Colonic mucosa (tissue), 4 donors: ENCODE measurements around the gene CARMIL1. TPM values are rescaled to one million over a fixed set of nuclear protein-coding genes. Genes with fewer than 3 reads are reported as not detected.

ENCODE experiments used
- DNase-seq: peaks from one replicate; pipeline ENCODE4 v3.0.0-alpha.2; 2020
- H3K27ac ChIP-seq: fragments of 200-600 bp; one replicate; pipeline ENCODE4 v1.8.0; 2021
- H3K27me3 ChIP-seq: fragments of 200-600 bp; one replicate; pipeline ENCODE4 v1.8.0; 2021
- H3K36me3 ChIP-seq: fragments of 200-600 bp; one replicate; pipeline ENCODE4 v1.8.0; 2021
- H3K4me1 ChIP-seq: fragments of 200-600 bp; one replicate; pipeline ENCODE4 v1.8.0; 2021; ENCODE audit warnings: mild to moderate bottlenecking
- H3K4me3 ChIP-seq: fragments of 200-600 bp; one replicate; pipeline ENCODE4 v1.8.0; 2021
- H3K9ac ChIP-seq, 2 donors: one replicate each; pipeline ENCODE4 v1.7.0; 2013; ENCODE audit warnings: control low read depth in 2 of 2, low read depth in 2 of 2, low read length in 2 of 2
- H3K9me3 ChIP-seq: fragments of 200-600 bp; one replicate; pipeline ENCODE4 v1.8.0; 2021
- CTCF ChIP-seq: fragments of 200-600 bp; IDR thresholded peaks from one replicate; pipeline ENCODE4 v1.8.0; 2022; ENCODE audit warnings: antibody characterized with exemption, mild to moderate bottlenecking
- intact Hi-C: fragments of 100-400 bp; cut with DNase I; formaldehyde crosslinking; loops from one replicate; pipeline ENCODE4 v1.14.1; 2022
- total RNA-seq, 2 donors: library from RNA; stranded (reverse); fragmentation: NEBNext Ultra II Directional in 1 of 2; extraction: Animal tissue kit (Norgen Biotek cat#: 25700) in 1 of 2; gene quantifications; one replicate each; pipeline ENCODE4 v1.2.1, GENCODE V29; 2021
- donor health status: healthy.
- donor health status: DM: no; HTN: no; CAD: no.
- donor health status: DM: no; HTN: no; CAD: no.

Gene CARMIL1
- total RNA-seq, 2 donors from 2014 or later, result 38.6 to 50.2 TPM

GRCh38 chr6:25239059-25239458 is 40.1 kb upstream of the CARMIL1 start:
- Histone ChIP-seq H3K9ac (no peak overlapping the region), H3K36me3 (no peaks in the 10 kb centered on the region), H3K9me3 (no peaks in the 10 kb centered on the region), H3K4me1 (no peaks in the 10 kb centered on the region), H3K4me3 (no peak overlapping the region), H3K27ac (no peak overlapping the region), H3K27me3 (no peaks in the 10 kb centered on the region)
- intact Hi-C loops, result no loop called here
- TF ChIP-seq CTCF, result no peak
- DNase-seq, result no peak

- TF ChIP-seq CTCF, result no peak
- Histone ChIP-seq H3K4me3 (no peak overlapping the region), H3K27me3 (no peaks in the 10 kb centered on the region), H3K36me3 (no peaks in the 10 kb centered on the region), H3K9me3 (no peaks in the 10 kb centered on the region), H3K27ac (no peak overlapping the region), H3K9ac (no peak overlapping the region), H3K4me1 (no peaks in the 10 kb centered on the region)
- intact Hi-C loops, result no loop called here
- no peak for DNase-seq
Observed at GRCh38 chr6:25239498-25239897, 39.7 kb upstream of the CARMIL1 start.

GRCh38 chr6:25242567-25242966 is 36.6 kb upstream of the CARMIL1 start:
- TF ChIP-seq CTCF, result no peak
- H3K36me3 ChIP-seq, result no peaks in the 10 kb centered on the region
- no peak overlapping the region for H3K4me3 ChIP-seq
- intact Hi-C loops, result no loop called here
- H3K4me1 ChIP-seq, result no peaks in the 10 kb centered on the region
- H3K27me3 ChIP-seq, result no peaks in the 10 kb centered on the region
- no peak overlapping the region for H3K9ac ChIP-seq
- H3K27ac ChIP-seq, result no peak overlapping the region
- no peaks in the 10 kb centered on the region for H3K9me3 ChIP-seq
- DNase-seq, result no peak

- H3K4me1 ChIP-seq, result no peaks in the 10 kb centered on the region
- intact Hi-C loops, result no loop called here
- no peaks in the 10 kb centered on the region for H3K9me3 ChIP-seq
- no peaks in the 10 kb centered on the region for H3K27me3 ChIP-seq
- no peak overlapping the region for H3K27ac ChIP-seq
- H3K4me3 ChIP-seq, result no peak overlapping the region
- no peak for DNase-seq
- no peaks in the 10 kb centered on the region for H3K36me3 ChIP-seq
- no peak overlapping the region for H3K9ac ChIP-seq
- no peak for TF ChIP-seq CTCF
Observed at GRCh38 chr6:25244865-25245264, 34.3 kb upstream of the CARMIL1 start.

- no peak for TF ChIP-seq CTCF
Observed at GRCh38 chr6:25248123-25248522, 31.1 kb upstream of the CARMIL1 start.

GRCh38 chr6:25249133-25249532 is 30.0 kb upstream of the CARMIL1 start:
- Histone ChIP-seq H3K9ac (no peak overlapping the region), H3K27ac (no peak overlapping the region), H3K9me3 (no peaks in the 10 kb centered on the region), H3K4me1 (no peaks in the 10 kb centered on the region), H3K4me3 (no peak overlapping the region), H3K36me3 (no peaks in the 10 kb centered on the region), H3K27me3 (no peaks in the 10 kb centered on the region)
- TF ChIP-seq CTCF, result no peak
- no peak for DNase-seq
- intact Hi-C loops, result no loop called here

More at GRCh38 chr6:25248123-25248522, 31.1 kb upstream of the CARMIL1 start:
- intact Hi-C loops, result no loop called here
- H3K27ac ChIP-seq, result no peak overlapping the region
- DNase-seq, result no peak
- no peaks in the 10 kb centered on the region for H3K4me1 ChIP-seq
- no peak overlapping the region for H3K9ac ChIP-seq
- no peaks in the 10 kb centered on the region for H3K27me3 ChIP-seq
- no peaks in the 10 kb centered on the region for H3K36me3 ChIP-seq
- H3K9me3 ChIP-seq, result no peaks in the 10 kb centered on the region
- no peak overlapping the region for H3K4me3 ChIP-seq
